ENCODE results near the gene MIF4GD.

MIF4GD gene

DNA sequence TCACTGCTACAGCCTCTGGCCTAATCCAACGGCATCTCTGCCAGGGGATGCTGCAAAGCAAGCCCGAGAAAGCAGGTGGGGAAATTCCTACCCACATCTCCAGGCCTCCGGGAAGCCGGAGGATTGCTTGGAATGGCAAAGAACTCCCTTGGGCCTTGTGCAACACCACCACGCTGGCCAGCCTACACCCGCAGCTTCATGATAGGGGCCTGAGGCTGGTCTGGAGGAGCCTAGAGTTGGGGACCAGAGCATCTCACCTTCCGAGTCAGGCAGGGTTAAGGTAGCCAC is 29.9 kb downstream of the MIF4GD start:
- Histone ChIP-seq H3K27me3 (ENCODE audit: control insufficient read depth, low read length) (no peaks in the 10 kb centered on the region), H3K4me3 (ENCODE audit: low read length) (no peak overlapping the region), H3K27ac (ENCODE audit: low read depth, low read length) (no peak overlapping the region), H3F3A (ENCODE audit: control insufficient read depth, insufficient read depth) (peaks cover 5% of the 10 kb centered on the region; the same call in 1 of the 2 replicates), H4K20me1 (ENCODE audit: control insufficient read depth, insufficient read depth, low read depth, low read length) (peaks cover 4% of the 10 kb centered on the region; the same call in 1 of the 2 replicates), H3K4me1 (ENCODE audit: control insufficient read depth, low read length) (peaks cover 35% of the 10 kb centered on the region), H3K36me3 (ENCODE audit: control insufficient read depth, low read length) (peaks cover 96% of the 10 kb centered on the region), H3K4me2 (ENCODE audit: low read length) (no peak overlapping the region), H3K79me2 (ENCODE audit: control insufficient read depth, low read length) (no peaks in the 10 kb centered on the region), H3K9me2 (replicated peaks; ENCODE audit: control insufficient read depth, low read length) (no peaks in the 10 kb centered on the region), H3K9me3 (ENCODE audit: control insufficient read depth, insufficient read depth, low read length) (no peaks in the 10 kb centered on the region)
- no peak for TF ChIP-seq EZH2phosphoT487 (IDR thresholded peaks at IDR 0.05; ENCODE audit: borderline replicate concordance, low read length)
- TF ChIP-seq, protein P1, sequence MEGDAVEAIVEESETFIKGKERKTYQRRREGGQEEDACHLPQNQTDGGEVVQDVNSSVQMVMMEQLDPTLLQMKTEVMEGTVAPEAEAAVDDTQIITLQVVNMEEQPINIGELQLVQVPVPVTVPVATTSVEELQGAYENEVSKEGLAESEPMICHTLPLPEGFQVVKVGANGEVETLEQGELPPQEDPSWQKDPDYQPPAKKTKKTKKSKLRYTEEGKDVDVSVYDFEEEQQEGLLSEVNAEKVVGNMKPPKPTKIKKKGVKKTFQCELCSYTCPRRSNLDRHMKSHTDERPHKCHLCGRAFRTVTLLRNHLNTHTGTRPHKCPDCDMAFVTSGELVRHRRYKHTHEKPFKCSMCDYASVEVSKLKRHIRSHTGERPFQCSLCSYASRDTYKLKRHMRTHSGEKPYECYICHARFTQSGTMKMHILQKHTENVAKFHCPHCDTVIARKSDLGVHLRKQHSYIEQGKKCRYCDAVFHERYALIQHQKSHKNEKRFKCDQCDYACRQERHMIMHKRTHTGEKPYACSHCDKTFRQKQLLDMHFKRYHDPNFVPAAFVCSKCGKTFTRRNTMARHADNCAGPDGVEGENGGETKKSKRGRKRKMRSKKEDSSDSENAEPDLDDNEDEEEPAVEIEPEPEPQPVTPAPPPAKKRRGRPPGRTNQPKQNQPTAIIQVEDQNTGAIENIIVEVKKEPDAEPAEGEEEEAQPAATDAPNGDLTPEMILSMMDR (IDR thresholded peaks at IDR 0.05; ENCODE audit: low read depth, low read length, poor library complexity, severe bottlenecking): no peak

DNA sequence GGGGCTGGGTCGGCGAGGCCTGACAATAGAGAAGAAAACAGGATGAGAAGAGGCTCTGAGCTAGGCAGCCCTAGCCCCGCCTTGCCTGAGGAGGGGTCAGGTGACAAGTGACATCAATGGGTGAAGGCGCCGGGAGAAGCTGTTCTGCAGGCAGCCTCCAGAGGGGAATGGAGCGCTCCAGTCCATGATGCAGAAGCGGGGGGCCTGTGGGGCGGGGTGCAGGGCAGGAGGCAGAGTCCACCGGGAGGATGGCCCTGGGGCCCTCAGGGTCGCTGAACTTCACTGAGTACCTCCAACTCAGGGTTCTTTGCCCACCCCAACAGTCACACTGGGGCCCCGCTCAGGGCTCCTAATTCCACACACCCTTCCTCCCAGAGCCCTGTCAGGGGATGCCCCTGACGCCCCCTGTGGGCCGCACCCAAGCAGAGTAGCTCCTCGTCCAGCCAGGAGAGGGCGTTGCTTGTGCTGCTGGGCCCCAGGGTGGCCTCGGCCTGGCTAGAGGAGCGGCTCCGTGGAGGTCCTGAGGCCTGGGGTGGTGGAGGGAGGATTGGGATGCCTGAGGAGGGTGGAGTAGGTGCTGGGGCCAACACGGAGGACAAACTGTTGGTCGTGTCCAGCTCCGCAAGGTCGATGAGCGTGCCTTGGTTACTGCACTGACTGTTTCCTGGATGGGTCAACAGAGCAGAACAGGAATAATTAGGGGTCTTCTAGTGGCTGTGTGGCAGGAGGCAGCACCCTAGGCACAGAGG is 30.5 kb downstream of the MIF4GD start:
- peaks cover 6% of the 10 kb centered on the region; the same call in 1 of the 2 replicates for H3F3A ChIP-seq (ENCODE audit: control insufficient read depth, insufficient read depth)
- H3K4me3 ChIP-seq (ENCODE audit: low read length): no peak overlapping the region
- H3K4me2 ChIP-seq (ENCODE audit: low read length): no peak overlapping the region
- H3K4me1 ChIP-seq (ENCODE audit: control insufficient read depth, low read length): peaks cover 30% of the 10 kb centered on the region
- peaks cover 4% of the 10 kb centered on the region; the same call in 1 of the 2 replicates for H4K20me1 ChIP-seq (ENCODE audit: control insufficient read depth, insufficient read depth, low read depth, low read length)
- H3K9me2 ChIP-seq (replicated peaks; ENCODE audit: control insufficient read depth, low read length): no peaks in the 10 kb centered on the region
- no peaks in the 10 kb centered on the region for H3K79me2 ChIP-seq (ENCODE audit: control insufficient read depth, low read length)
- H3K36me3 ChIP-seq (ENCODE audit: control insufficient read depth, low read length): peaks cover 95% of the 10 kb centered on the region
- H3K27ac ChIP-seq (ENCODE audit: low read depth, low read length): no peak overlapping the region
- no peaks in the 10 kb centered on the region for H3K9me3 ChIP-seq (ENCODE audit: control insufficient read depth, insufficient read depth, low read length)
- TF ChIP-seq, protein P1 (IDR thresholded peaks at IDR 0.05; ENCODE audit: low read depth, low read length, poor library complexity, severe bottlenecking): peak; percentile 100
- no peak for TF ChIP-seq EZH2phosphoT487 (IDR thresholded peaks at IDR 0.05; ENCODE audit: borderline replicate concordance, low read length)
- H3K27me3 ChIP-seq (ENCODE audit: control insufficient read depth, low read length): no peaks in the 10 kb centered on the region

DNA sequence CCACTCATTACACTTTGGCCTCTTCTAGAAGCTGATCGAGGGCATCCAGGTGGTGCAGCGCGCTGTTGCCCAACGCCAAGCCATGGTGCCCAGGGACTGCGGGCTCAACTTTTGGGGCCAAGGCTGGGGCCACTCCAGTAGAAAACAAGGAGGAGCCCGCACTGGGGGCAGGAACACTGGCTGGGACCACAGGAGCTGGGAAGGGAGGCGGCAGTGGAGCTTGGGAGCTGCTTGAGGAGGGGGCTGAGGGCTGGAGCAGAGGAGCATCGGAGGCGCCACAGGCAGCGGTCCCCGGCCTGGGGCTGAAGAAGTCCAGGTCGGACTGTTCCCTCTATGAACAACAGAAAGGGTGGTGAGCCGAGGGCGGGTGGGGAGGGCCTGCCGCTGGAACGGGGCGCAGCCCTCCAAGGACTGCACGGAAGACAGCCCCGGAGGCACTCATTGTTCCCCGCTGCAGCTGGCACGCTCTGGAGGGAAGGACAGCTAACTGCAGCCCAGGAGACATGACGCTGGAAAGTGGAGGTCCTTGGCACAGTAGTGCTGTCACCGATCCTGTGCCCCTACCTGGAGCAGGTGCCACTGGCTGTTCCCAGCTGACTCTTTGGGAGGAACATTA is 31.1 kb downstream of the MIF4GD start:
- Histone ChIP-seq H3K4me1 (ENCODE audit: control insufficient read depth, low read length) (peaks cover 23% of the 10 kb centered on the region), H3K79me2 (ENCODE audit: control insufficient read depth, low read length) (no peaks in the 10 kb centered on the region), H3K4me3 (ENCODE audit: low read length) (no peak overlapping the region), H3K36me3 (ENCODE audit: control insufficient read depth, low read length) (peaks cover 95% of the 10 kb centered on the region), H3K4me2 (ENCODE audit: low read length) (no peak overlapping the region), H3K27me3 (ENCODE audit: control insufficient read depth, low read length) (no peaks in the 10 kb centered on the region), H3F3A (ENCODE audit: control insufficient read depth, insufficient read depth) (peaks cover 11% of the 10 kb centered on the region; the same call in 1 of the 2 replicates), H3K27ac (ENCODE audit: low read depth, low read length) (no peak overlapping the region), H3K9me3 (ENCODE audit: control insufficient read depth, insufficient read depth, low read length) (no peaks in the 10 kb centered on the region), H4K20me1 (ENCODE audit: control insufficient read depth, insufficient read depth, low read depth, low read length) (peaks cover 4% of the 10 kb centered on the region; the same call in 1 of the 2 replicates), H3K9me2 (replicated peaks; ENCODE audit: control insufficient read depth, low read length) (no peaks in the 10 kb centered on the region)
- no peak for TF ChIP-seq EZH2phosphoT487 (IDR thresholded peaks at IDR 0.05; ENCODE audit: borderline replicate concordance, low read length)
- TF ChIP-seq, protein P1 (IDR thresholded peaks at IDR 0.05; ENCODE audit: low read depth, low read length, poor library complexity, severe bottlenecking): no peak

All from DOHH2 (cell line).